Measurements from ENCODE around the gene RMC1.

Gene RMC1

GRCh38 chr18:23503038-23503962, at the start of gene RMC1:
Gene RMC1, plus strand, starts transcription at chr18:23503511. Its CDS starts 108 bp downstream, at chr18:23503619.
- Mint-ChIP-seq H3K9me3 (no peaks in the 10 kb centered on the region), H3K4me1 (ENCODE audit: low read depth) (peaks cover 63% of the 10 kb centered on the region), H3K4me3 (peak within 1 kb of the TSS; percentile 96), H3K27me3 (no peaks in the 10 kb centered on the region), H3K36me3 (ENCODE audit: low read depth) (peaks cover 24% of the 10 kb centered on the region), H3K27ac (peak within 1 kb of the TSS; percentile 93)

- Mint-ChIP-seq H3K36me3 (ENCODE audit: low read depth) (peaks cover 11% of the 10 kb centered on the region), H3K9me3 (no peaks in the 10 kb centered on the region), H3K27ac (peak overlapping the region; percentile 94), H3K4me1 (ENCODE audit: low read depth) (peaks cover 59% of the 10 kb centered on the region), H3K4me3 (peak overlapping the region; percentile 100), H3K27me3 (no peaks in the 10 kb centered on the region)
Observed at GRCh38 chr18:23453680-23454058, 49.6 kb upstream of the RMC1 start.

- H3K27ac Mint-ChIP-seq: peak overlapping the region; percentile 13
Observed at GRCh38 chr18:23456835-23457234, 46.5 kb upstream of the RMC1 start.

GRCh38 chr18:23458830-23459529, 44.3 kb upstream of the RMC1 start:
- H3K4me1 Mint-ChIP-seq (ENCODE audit: low read depth): peaks cover 67% of the 10 kb centered on the region
- H3K36me3 Mint-ChIP-seq (ENCODE audit: low read depth): peaks cover 37% of the 10 kb centered on the region
- H3K27ac Mint-ChIP-seq: peak overlapping the region; percentile 7
- H3K4me3 Mint-ChIP-seq: no peak overlapping the region
- H3K27me3 Mint-ChIP-seq: no peaks in the 10 kb centered on the region
- H3K9me3 Mint-ChIP-seq: no peaks in the 10 kb centered on the region

More at GRCh38 chr18:23456835-23457234, 46.5 kb upstream of the RMC1 start:
- Mint-ChIP-seq H3K36me3 (ENCODE audit: low read depth) (peaks cover 21% of the 10 kb centered on the region), H3K27me3 (no peaks in the 10 kb centered on the region), H3K9me3 (no peaks in the 10 kb centered on the region), H3K4me1 (ENCODE audit: low read depth) (peaks cover 78% of the 10 kb centered on the region), H3K4me3 (no peak overlapping the region)

GRCh38 chr18:23459530-23459921, 43.8 kb upstream of the RMC1 start:
- H3K4me3 Mint-ChIP-seq: no peak overlapping the region
- no peaks in the 10 kb centered on the region for H3K9me3 Mint-ChIP-seq
- peaks cover 40% of the 10 kb centered on the region for H3K36me3 Mint-ChIP-seq (ENCODE audit: low read depth)
- peak overlapping the region; percentile 7 for H3K27ac Mint-ChIP-seq
- peaks cover 62% of the 10 kb centered on the region for H3K4me1 Mint-ChIP-seq (ENCODE audit: low read depth)
- H3K27me3 Mint-ChIP-seq: no peaks in the 10 kb centered on the region

GRCh38 chr18:23460285-23461273, 42.7 kb upstream of the RMC1 start:
- H3K36me3 Mint-ChIP-seq (ENCODE audit: low read depth): peaks cover 45% of the 10 kb centered on the region
- peaks cover 55% of the 10 kb centered on the region for H3K4me1 Mint-ChIP-seq (ENCODE audit: low read depth)
- H3K27ac Mint-ChIP-seq: no peak overlapping the region
- H3K9me3 Mint-ChIP-seq: no peaks in the 10 kb centered on the region
- H3K27me3 Mint-ChIP-seq: no peaks in the 10 kb centered on the region
- no peak overlapping the region for H3K4me3 Mint-ChIP-seq

- Mint-ChIP-seq H3K27me3 (no peaks in the 10 kb centered on the region), H3K36me3 (ENCODE audit: low read depth) (peaks cover 45% of the 10 kb centered on the region), H3K27ac (no peak overlapping the region), H3K9me3 (no peaks in the 10 kb centered on the region), H3K4me1 (ENCODE audit: low read depth) (peaks cover 41% of the 10 kb centered on the region), H3K4me3 (no peak overlapping the region)
Observed at GRCh38 chr18:23462876-23463275, 40.4 kb upstream of the RMC1 start.

- H3K4me3 Mint-ChIP-seq: no peak overlapping the region
Observed at GRCh38 chr18:23468753-23469459, 34.4 kb upstream of the RMC1 start.

GRCh38 chr18:23470620-23471387, 32.5 kb upstream of the RMC1 start:
- H3K27me3 Mint-ChIP-seq: no peaks in the 10 kb centered on the region
- H3K27ac Mint-ChIP-seq: no peak overlapping the region
- no peaks in the 10 kb centered on the region for H3K9me3 Mint-ChIP-seq
- peaks cover 44% of the 10 kb centered on the region for H3K36me3 Mint-ChIP-seq (ENCODE audit: low read depth)
- H3K4me1 Mint-ChIP-seq (ENCODE audit: low read depth): no peaks in the 10 kb centered on the region
- no peak overlapping the region for H3K4me3 Mint-ChIP-seq

More at GRCh38 chr18:23468753-23469459, 34.4 kb upstream of the RMC1 start:
- no peaks in the 10 kb centered on the region for H3K27me3 Mint-ChIP-seq
- peaks cover 43% of the 10 kb centered on the region for H3K36me3 Mint-ChIP-seq (ENCODE audit: low read depth)
- H3K4me1 Mint-ChIP-seq (ENCODE audit: low read depth): no peaks in the 10 kb centered on the region
- H3K27ac Mint-ChIP-seq: no peak overlapping the region
- no peaks in the 10 kb centered on the region for H3K9me3 Mint-ChIP-seq

- no peak overlapping the region for H3K4me3 Mint-ChIP-seq
- peaks cover 45% of the 10 kb centered on the region for H3K36me3 Mint-ChIP-seq (ENCODE audit: low read depth)
- no peak overlapping the region for H3K27ac Mint-ChIP-seq
- H3K9me3 Mint-ChIP-seq: no peaks in the 10 kb centered on the region
- no peaks in the 10 kb centered on the region for H3K27me3 Mint-ChIP-seq
- no peaks in the 10 kb centered on the region for H3K4me1 Mint-ChIP-seq (ENCODE audit: low read depth)
Observed at GRCh38 chr18:23471486-23471885, 31.8 kb upstream of the RMC1 start.

- Mint-ChIP-seq H3K4me3 (no peak overlapping the region), H3K36me3 (ENCODE audit: low read depth) (peaks cover 51% of the 10 kb centered on the region), H3K27me3 (no peaks in the 10 kb centered on the region), H3K9me3 (no peaks in the 10 kb centered on the region), H3K27ac (no peak overlapping the region), H3K4me1 (ENCODE audit: low read depth) (peaks cover 2% of the 10 kb centered on the region)
Observed at GRCh38 chr18:23479829-23480505, 23.3 kb upstream of the RMC1 start.

- peak overlapping the region; percentile 26 for H3K27ac Mint-ChIP-seq
- no peaks in the 10 kb centered on the region for H3K9me3 Mint-ChIP-seq
- H3K4me3 Mint-ChIP-seq: no peak overlapping the region
- peaks cover 24% of the 10 kb centered on the region for H3K4me1 Mint-ChIP-seq (ENCODE audit: low read depth)
- no peaks in the 10 kb centered on the region for H3K27me3 Mint-ChIP-seq
- peaks cover 21% of the 10 kb centered on the region for H3K36me3 Mint-ChIP-seq (ENCODE audit: low read depth)
Observed at GRCh38 chr18:23484561-23485182, 18.6 kb upstream of the RMC1 start.

All from stimulated activated naive CD8-positive, alpha-beta T cell treated with anti-CD3 and anti-CD28 coated beads, Interleukin-15, Interleukin-2, amounts not matched to agents 100 ng/mL and 50 ng/mL, for 24 hours (primary cell).